ENCODE measurements around the gene MMAA. TPM values are rescaled to one million over a fixed set of nuclear protein-coding genes. Genes with fewer than 3 reads are reported as not detected.
"Not testable (repeated sequence)": the region's sequence is repeated elsewhere in the genome, so short reads cannot be mapped to it uniquely, and the experiment has no call there.

MMAA gene
- total RNA-seq = 5.6 and 7.1 TPM in 2 replicates

- H3K4me3 ChIP-seq (ENCODE audit: low read depth, low read length) = peak within 1 kb of the TSS; percentile 87
- TF ChIP-seq CTCF (conservative IDR thresholded peaks at IDR 0.05; ENCODE audit: low read depth, low read length) = peak; percentile 55
- DNase-seq (ENCODE audit: low read depth) = no peak
Observed at GRCh38 chr4:145618932-145619638, at the start of gene MMAA. Gene MMAA, plus strand, starts transcription at chr4:145619385. Its CDS starts 19,755 bp downstream, at chr4:145639140.

- DNase-seq (ENCODE audit: low read depth); H3K4me3 ChIP-seq (ENCODE audit: low read depth, low read length): not testable (repeated sequence)
Observed at GRCh38 chr4:145574546-145574945, 44.6 kb upstream of the MMAA start.

GRCh38 chr4:145580906-145581305 is 38.3 kb upstream of the MMAA start:
- DNase-seq (ENCODE audit: low read depth) = no peak
- TF ChIP-seq CTCF (conservative IDR thresholded peaks at IDR 0.05; ENCODE audit: low read depth, low read length) = no peak
- no peak overlapping the region for H3K4me3 ChIP-seq (ENCODE audit: low read depth, low read length)

GRCh38 chr4:145583191-145584055 is 35.8 kb upstream of the MMAA start:
- H3K4me3 ChIP-seq (ENCODE audit: low read depth, low read length) = no peak overlapping the region
- DNase-seq (ENCODE audit: low read depth) = no peak
- TF ChIP-seq CTCF (conservative IDR thresholded peaks at IDR 0.05; ENCODE audit: low read depth, low read length) = no peak

- DNase-seq (ENCODE audit: low read depth) = no peak
- no peak for TF ChIP-seq CTCF (conservative IDR thresholded peaks at IDR 0.05; ENCODE audit: low read depth, low read length)
Observed at GRCh38 chr4:145587088-145587754, 32.0 kb upstream of the MMAA start.

GRCh38 chr4:145589381-145589780 is 29.8 kb upstream of the MMAA start:
- not testable (repeated sequence) for DNase-seq (ENCODE audit: low read depth); H3K4me3 ChIP-seq (ENCODE audit: low read depth, low read length)

More at GRCh38 chr4:145587088-145587754, 32.0 kb upstream of the MMAA start:
- H3K4me3 ChIP-seq (ENCODE audit: low read depth, low read length) = no peak overlapping the region

GRCh38 chr4:145589916-145590702 is 29.1 kb upstream of the MMAA start:
- TF ChIP-seq CTCF (conservative IDR thresholded peaks at IDR 0.05; ENCODE audit: low read depth, low read length) = no peak
- H3K4me3 ChIP-seq (ENCODE audit: low read depth, low read length) = no peak overlapping the region
- DNase-seq (ENCODE audit: low read depth) = no peak

All from epithelial cell of proximal tubule (primary cell).